Measurements from ENCODE around the gene RXFP4.

RXFP4 gene

DNA sequence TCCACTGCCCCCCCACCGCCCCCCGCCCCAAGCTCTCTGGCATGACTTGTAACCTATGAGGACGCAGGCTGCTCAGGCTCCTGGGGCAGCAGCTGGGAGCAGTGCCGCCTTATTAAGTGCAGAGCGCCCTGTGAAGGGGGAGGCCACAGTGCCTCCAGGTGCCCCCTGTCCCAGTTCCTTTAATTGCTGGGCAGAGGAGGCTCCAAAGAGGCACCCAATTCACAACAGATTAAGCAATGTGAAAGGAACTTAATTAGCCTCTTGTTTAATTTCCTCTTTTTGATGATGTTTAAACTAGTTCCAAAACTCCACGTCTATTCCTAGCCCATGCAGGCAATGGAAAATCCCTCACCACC lies 3.0 kb downstream of the RXFP4 start:
- Histone ChIP-seq H3K27ac (ENCODE audit: low read depth, low read length) (peak overlapping the region; percentile 22), H3K4me2 (ENCODE audit: low read depth, low read length, poor library complexity, severe bottlenecking) (no peak overlapping the region)
- TF ChIP-seq, protein P1, sequence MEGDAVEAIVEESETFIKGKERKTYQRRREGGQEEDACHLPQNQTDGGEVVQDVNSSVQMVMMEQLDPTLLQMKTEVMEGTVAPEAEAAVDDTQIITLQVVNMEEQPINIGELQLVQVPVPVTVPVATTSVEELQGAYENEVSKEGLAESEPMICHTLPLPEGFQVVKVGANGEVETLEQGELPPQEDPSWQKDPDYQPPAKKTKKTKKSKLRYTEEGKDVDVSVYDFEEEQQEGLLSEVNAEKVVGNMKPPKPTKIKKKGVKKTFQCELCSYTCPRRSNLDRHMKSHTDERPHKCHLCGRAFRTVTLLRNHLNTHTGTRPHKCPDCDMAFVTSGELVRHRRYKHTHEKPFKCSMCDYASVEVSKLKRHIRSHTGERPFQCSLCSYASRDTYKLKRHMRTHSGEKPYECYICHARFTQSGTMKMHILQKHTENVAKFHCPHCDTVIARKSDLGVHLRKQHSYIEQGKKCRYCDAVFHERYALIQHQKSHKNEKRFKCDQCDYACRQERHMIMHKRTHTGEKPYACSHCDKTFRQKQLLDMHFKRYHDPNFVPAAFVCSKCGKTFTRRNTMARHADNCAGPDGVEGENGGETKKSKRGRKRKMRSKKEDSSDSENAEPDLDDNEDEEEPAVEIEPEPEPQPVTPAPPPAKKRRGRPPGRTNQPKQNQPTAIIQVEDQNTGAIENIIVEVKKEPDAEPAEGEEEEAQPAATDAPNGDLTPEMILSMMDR (IDR thresholded peaks at IDR 0.05; ENCODE audit: insufficient read depth, low read length, poor library complexity, severe bottlenecking): no peak
- no peak for TF ChIP-seq EZH2phosphoT487 (conservative IDR thresholded peaks at IDR 0.05; ENCODE audit: low read length)

DNA sequence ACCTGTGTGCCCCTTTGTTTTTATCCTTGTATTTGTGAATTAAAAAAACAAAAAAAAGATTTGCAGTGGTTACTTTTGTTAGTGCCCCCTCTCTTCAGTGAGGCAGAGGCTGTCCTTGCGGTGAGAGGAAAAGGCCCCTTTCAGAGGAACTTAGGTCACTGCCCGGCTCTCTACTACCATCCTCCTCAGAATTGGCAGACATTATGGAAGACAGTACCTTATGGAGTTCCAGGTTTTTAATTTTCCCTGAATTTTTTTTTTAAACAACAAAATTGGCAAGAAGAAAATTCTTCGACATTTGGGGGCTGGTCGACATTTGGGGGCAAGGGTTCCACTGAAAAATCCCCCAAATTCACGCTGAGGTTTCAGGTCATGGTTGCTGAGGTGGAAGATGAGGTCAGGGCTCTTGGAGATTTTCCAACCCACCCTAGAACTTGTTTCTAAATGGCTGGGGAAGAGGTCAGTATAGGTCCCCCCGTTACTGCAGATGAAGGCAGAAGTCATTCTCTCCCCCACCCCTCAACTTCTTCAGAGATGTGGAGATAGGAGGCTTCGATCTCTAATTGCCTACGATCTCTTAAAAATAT lies 5.3 kb downstream of the RXFP4 start:
- H3K4me3 ChIP-seq (ENCODE audit: insufficient read depth, low read length, poor library complexity, severe bottlenecking): peak overlapping the region; percentile 2
- peaks cover 33% of the 10 kb centered on the region for H3F3A ChIP-seq (ENCODE audit: insufficient read depth)
- no peaks in the 10 kb centered on the region for H4K20me1 ChIP-seq (ENCODE audit: low read depth, low read length)
- no peaks in the 10 kb centered on the region for H3K9me3 ChIP-seq (ENCODE audit: insufficient read depth, low read length)
- H3K79me2 ChIP-seq (ENCODE audit: insufficient read depth, low read length): no peaks in the 10 kb centered on the region
- H3K36me3 ChIP-seq (ENCODE audit: low read length): peaks cover 17% of the 10 kb centered on the region; the same call in 1 of the 2 replicates
- H2AFZ ChIP-seq (ENCODE audit: low read depth, low read length, severe bottlenecking): no peak overlapping the region
- H3K9ac ChIP-seq (ENCODE audit: low read length): peak overlapping the region; percentile 10; the same call in 1 of the 2 replicates
- H3K4me2 ChIP-seq (ENCODE audit: low read depth, low read length, poor library complexity, severe bottlenecking): peak overlapping the region; percentile 42
- TF ChIP-seq EZH2phosphoT487 (conservative IDR thresholded peaks at IDR 0.05; ENCODE audit: low read length): no peak
- TF ChIP-seq, protein P1 (IDR thresholded peaks at IDR 0.05; ENCODE audit: insufficient read depth, low read length, poor library complexity, severe bottlenecking): no peak
- no peaks in the 10 kb centered on the region for H3K9me2 ChIP-seq (replicated peaks; ENCODE audit: insufficient read depth, low read length)
- peak overlapping the region; percentile 87 for H3K27ac ChIP-seq (ENCODE audit: low read depth, low read length)
- H3K27me3 ChIP-seq (ENCODE audit: low read length): no peaks in the 10 kb centered on the region

More for the DNA sequence above, 3.0 kb downstream of the RXFP4 start:
- no peak overlapping the region for H3K4me3 ChIP-seq (ENCODE audit: insufficient read depth, low read length, poor library complexity, severe bottlenecking)
- no peak overlapping the region for H2AFZ ChIP-seq (ENCODE audit: low read depth, low read length, severe bottlenecking)
- H3F3A ChIP-seq (ENCODE audit: insufficient read depth): peaks cover 30% of the 10 kb centered on the region
- H4K20me1 ChIP-seq (ENCODE audit: low read depth, low read length): no peaks in the 10 kb centered on the region
- H3K9me3 ChIP-seq (ENCODE audit: insufficient read depth, low read length): no peaks in the 10 kb centered on the region
- H3K9me2 ChIP-seq (replicated peaks; ENCODE audit: insufficient read depth, low read length): no peaks in the 10 kb centered on the region
- peaks cover 8% of the 10 kb centered on the region; the same call in 1 of the 2 replicates for H3K36me3 ChIP-seq (ENCODE audit: low read length)
- no peaks in the 10 kb centered on the region for H3K79me2 ChIP-seq (ENCODE audit: insufficient read depth, low read length)
- no peak overlapping the region for H3K9ac ChIP-seq (ENCODE audit: low read length)
- no peaks in the 10 kb centered on the region for H3K27me3 ChIP-seq (ENCODE audit: low read length)

GRCh38 chr1:155947292-155947691 lies 5.9 kb downstream of the RXFP4 start:
- TF ChIP-seq EZH2phosphoT487 (conservative IDR thresholded peaks at IDR 0.05; ENCODE audit: low read length): no peak
- TF ChIP-seq, protein P1 (IDR thresholded peaks at IDR 0.05; ENCODE audit: insufficient read depth, low read length, poor library complexity, severe bottlenecking): no peak
- Histone ChIP-seq H3K9ac (ENCODE audit: low read length) (0 out of 2 replicates have a peak overlapping the region, but pooled peaks have one; percentile 10), H4K20me1 (ENCODE audit: low read depth, low read length) (no peaks in the 10 kb centered on the region), H3K79me2 (ENCODE audit: insufficient read depth, low read length) (no peaks in the 10 kb centered on the region), H2AFZ (ENCODE audit: low read depth, low read length, severe bottlenecking) (no peak overlapping the region), H3K27me3 (ENCODE audit: low read length) (no peaks in the 10 kb centered on the region), H3F3A (ENCODE audit: insufficient read depth) (peaks cover 33% of the 10 kb centered on the region), H3K9me2 (replicated peaks; ENCODE audit: insufficient read depth, low read length) (no peaks in the 10 kb centered on the region), H3K4me2 (ENCODE audit: low read depth, low read length, poor library complexity, severe bottlenecking) (peak overlapping the region; percentile 42), H3K36me3 (ENCODE audit: low read length) (peaks cover 17% of the 10 kb centered on the region; the same call in 1 of the 2 replicates), H3K9me3 (ENCODE audit: insufficient read depth, low read length) (no peaks in the 10 kb centered on the region), H3K4me3 (ENCODE audit: insufficient read depth, low read length, poor library complexity, severe bottlenecking) (no peak overlapping the region), H3K27ac (ENCODE audit: low read depth, low read length) (peak overlapping the region; percentile 87)

All from SU-DHL-6 (cell line).